ENCODE measurements around the gene SMYD4.
"Not testable (repeated sequence)": the region's sequence is repeated elsewhere in the genome, so short reads cannot be mapped to it uniquely, and the experiment has no call there.

DNA sequence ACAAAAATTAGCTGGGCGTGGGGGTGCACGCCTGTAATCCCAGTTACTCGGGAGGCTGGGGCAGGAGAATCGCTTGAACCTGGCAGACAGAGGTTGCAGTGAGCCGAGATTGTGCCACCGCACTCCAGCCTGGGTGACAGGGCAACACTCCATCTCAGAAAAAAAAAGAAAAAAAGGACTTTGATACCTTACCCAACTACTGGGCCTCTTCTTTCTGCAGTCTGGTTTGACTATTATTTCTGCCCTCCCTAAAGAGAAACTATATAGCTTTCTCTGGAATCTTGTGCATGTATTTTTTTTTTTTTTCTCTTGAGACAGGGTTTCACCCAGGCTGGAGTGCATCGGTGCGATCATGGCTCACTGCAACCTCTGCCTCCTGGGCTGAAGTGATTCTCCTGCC, 31.9 kb downstream of the SMYD4 start:
- not testable (repeated sequence) for TF ChIP-seq POLR2AphosphoS5, POLR2A, EP300 (IDR thresholded peaks at IDR 0.05)
- TF ChIP-seq, protein P1, sequence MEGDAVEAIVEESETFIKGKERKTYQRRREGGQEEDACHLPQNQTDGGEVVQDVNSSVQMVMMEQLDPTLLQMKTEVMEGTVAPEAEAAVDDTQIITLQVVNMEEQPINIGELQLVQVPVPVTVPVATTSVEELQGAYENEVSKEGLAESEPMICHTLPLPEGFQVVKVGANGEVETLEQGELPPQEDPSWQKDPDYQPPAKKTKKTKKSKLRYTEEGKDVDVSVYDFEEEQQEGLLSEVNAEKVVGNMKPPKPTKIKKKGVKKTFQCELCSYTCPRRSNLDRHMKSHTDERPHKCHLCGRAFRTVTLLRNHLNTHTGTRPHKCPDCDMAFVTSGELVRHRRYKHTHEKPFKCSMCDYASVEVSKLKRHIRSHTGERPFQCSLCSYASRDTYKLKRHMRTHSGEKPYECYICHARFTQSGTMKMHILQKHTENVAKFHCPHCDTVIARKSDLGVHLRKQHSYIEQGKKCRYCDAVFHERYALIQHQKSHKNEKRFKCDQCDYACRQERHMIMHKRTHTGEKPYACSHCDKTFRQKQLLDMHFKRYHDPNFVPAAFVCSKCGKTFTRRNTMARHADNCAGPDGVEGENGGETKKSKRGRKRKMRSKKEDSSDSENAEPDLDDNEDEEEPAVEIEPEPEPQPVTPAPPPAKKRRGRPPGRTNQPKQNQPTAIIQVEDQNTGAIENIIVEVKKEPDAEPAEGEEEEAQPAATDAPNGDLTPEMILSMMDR (IDR thresholded peaks at IDR 0.05): not testable (repeated sequence)
